Femur (tissue), 1 donor: ENCODE results near the gene MESP1.
"Not testable (repeated sequence)": the region's sequence is repeated elsewhere in the genome, so short reads cannot be mapped to it uniquely, and the experiment has no call there.

Experiments used
- DNase-seq: peaks from one replicate; pipeline ENCODE4 v3.0.0-alpha.2; 2017

Gene MESP1

GRCh38 chr15:89750560-89751542, at the start of gene MESP1:
TSS of gene MESP1 (minus strand) at chr15:89751249. CDS start at chr15:89751231, 18 bp downstream.
- peak; percentile 95 for DNase-seq

- DNase-seq, result no peak
These were observed 49.0 kb upstream of the MESP1 start for GRCh38 chr15:89799918-89800498.

- no peak for DNase-seq
These were observed 48.2 kb upstream of the MESP1 start for GRCh38 chr15:89799011-89799911.

- no peak for DNase-seq
These were observed 46.7 kb upstream of the MESP1 start for GRCh38 chr15:89797678-89798201.

GRCh38 chr15:89795996-89796395, 44.9 kb upstream of the MESP1 start:
- DNase-seq, result no peak

- DNase-seq, result no peak
These were observed 43.7 kb upstream of the MESP1 start for GRCh38 chr15:89794627-89795241.

- DNase-seq, result no peak
These were observed 41.2 kb upstream of the MESP1 start for GRCh38 chr15:89792106-89792805.

- DNase-seq, result no peak
These were observed 39.6 kb upstream of the MESP1 start for GRCh38 chr15:89790661-89791060.

- no peak for DNase-seq
These were observed 39.2 kb upstream of the MESP1 start for GRCh38 chr15:89790206-89790605.

GRCh38 chr15:89788585-89788984, 37.5 kb upstream of the MESP1 start:
- not testable (repeated sequence) for DNase-seq

- DNase-seq, result no peak
These were observed 36.9 kb upstream of the MESP1 start for GRCh38 chr15:89787944-89788343.

GRCh38 chr15:89785774-89786140, 34.7 kb upstream of the MESP1 start:
- no peak for DNase-seq

GRCh38 chr15:89785064-89785773, 34.2 kb upstream of the MESP1 start:
- no peak for DNase-seq

GRCh38 chr15:89784686-89784960, 33.6 kb upstream of the MESP1 start:
- DNase-seq, result no peak

- DNase-seq, result no peak
These were observed 33.0 kb upstream of the MESP1 start for GRCh38 chr15:89783861-89784685.

GRCh38 chr15:89783111-89783860, 32.2 kb upstream of the MESP1 start:
- no peak for DNase-seq

- DNase-seq, result not testable (repeated sequence)
These were observed 31.5 kb upstream of the MESP1 start for GRCh38 chr15:89782619-89782950.

- DNase-seq, result no peak
These were observed 31.0 kb upstream of the MESP1 start for GRCh38 chr15:89781891-89782618.

GRCh38 chr15:89781055-89781454, 30.0 kb upstream of the MESP1 start:
- no peak for DNase-seq
